Mammary epithelial cell (primary cell): ENCODE measurements around the gene TTLL7.

Experiments
- CTCF ChIP-seq, 2 donors: IDR thresholded peaks in 1 of 2; conservative IDR thresholded peaks in 1 of 2; 2 replicates each; pipeline ENCODE4 v1.5.1; 2011 to 2012; ENCODE audit warnings: inconsistent platforms in 2 of 2, low read length in 2 of 2, mild to moderate bottlenecking in 2 of 2, control low read depth in 1 of 2, low read depth in 1 of 2; ENCODE audit not compliant: insufficient read depth in 1 of 2; ENCODE audit errors: extremely low read depth in 1 of 2
- EZH2 ChIP-seq: IDR thresholded peaks from 2 replicates; pipeline ENCODE4 v1.6.1; 2012; ENCODE audit warnings: low read length, inconsistent platforms, borderline replicate concordance

DNA sequence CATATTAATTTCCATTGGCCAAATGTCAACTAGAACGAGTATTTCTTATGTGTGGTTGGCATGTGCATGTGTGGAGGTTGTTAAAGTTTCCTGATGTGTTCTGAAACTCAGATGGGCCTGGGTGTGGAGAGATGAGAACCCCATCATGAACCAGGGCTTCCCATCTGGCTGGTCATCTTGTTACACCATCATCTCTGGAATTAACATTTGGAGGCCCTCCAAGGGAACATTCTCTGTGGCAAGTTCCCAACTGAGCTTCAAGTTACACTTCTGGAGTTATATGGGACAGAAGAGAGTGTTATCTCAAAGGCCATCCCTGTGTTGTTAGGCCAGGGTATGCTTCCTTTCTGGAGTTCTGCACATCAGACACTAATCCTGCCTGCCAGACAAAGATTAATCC, 183.6 kb downstream of the TTLL7 start:
- TF ChIP-seq CTCF (conservative IDR thresholded peaks at IDR 0.05 in 1 of 2, IDR thresholded peaks at IDR 0.05 in 1 of 2; ENCODE audit: extremely low read depth in 1 of 2, insufficient read depth in 1 of 2, low read depth in 1 of 2, low read length in 2 of 2) (no peak), EZH2 (no peak)
